CD14-positive monocyte (primary cell): ENCODE measurements around the gene RHBDL1. TPM values are rescaled to one million over a fixed set of nuclear protein-coding genes. Genes with fewer than 3 reads are reported as not detected.

Source experiments
- DNase-seq, 3 donors: peaks; one replicate each; pipeline ENCODE4 v3.0.0-alpha.2; 2011 to 2022
- H2AFZ ChIP-seq: 2 replicates; pipeline ENCODE4 v1.6.0; 2012; ENCODE audit warnings: mild to moderate bottlenecking, low read depth, low read length, inconsistent platforms; ENCODE audit not compliant: insufficient read depth, poor library complexity, severe bottlenecking
- H3K27ac ChIP-seq, 2 donors: 1 replicate in 1 of 2; 2 replicates in 1 of 2; pipeline ENCODE4 v1.5.1; 2012 to 2013; ENCODE audit warnings: low read length in 2 of 2, control low read depth in 1 of 2, inconsistent platforms in 1 of 2, low read depth in 1 of 2, mild to moderate bottlenecking in 1 of 2
- H3K27me3 ChIP-seq, 2 donors: one replicate each; pipeline versions ENCODE4 v1.6.0 to v1.6.1; 2011 to 2013; ENCODE audit warnings: low read length in 2 of 2; ENCODE audit not compliant: control insufficient read depth in 2 of 2, insufficient read depth in 2 of 2
- H3K36me3 ChIP-seq, 2 donors: replicated peaks in 1 of 2; 1 replicate in 1 of 2; 2 replicates in 1 of 2; pipeline versions ENCODE4 v1.5.1 to v1.6.1; 2012 to 2013; ENCODE audit warnings: low read length in 2 of 2, control low read depth in 1 of 2, inconsistent platforms in 1 of 2, mild to moderate bottlenecking in 1 of 2; ENCODE audit not compliant: insufficient read depth in 2 of 2, control insufficient read depth in 1 of 2
- H3K4me1 ChIP-seq, 2 donors: 1 replicate in 1 of 2; 2 replicates in 1 of 2; pipeline versions ENCODE4 v1.5.1 to v1.6.1; 2012 to 2013; ENCODE audit warnings: low read length in 2 of 2, control low read depth in 1 of 2, inconsistent platforms in 1 of 2, mild to moderate bottlenecking in 1 of 2, moderate library complexity in 1 of 2; ENCODE audit not compliant: insufficient read depth in 2 of 2, control insufficient read depth in 1 of 2
- H3K4me2 ChIP-seq: replicated peaks from 2 replicates; pipeline ENCODE3; 2012; ENCODE audit warnings: low read length, moderate library complexity, mild to moderate bottlenecking; ENCODE audit not compliant: poor library complexity, severe bottlenecking; ENCODE audit errors: extremely low read depth
- H3K4me3 ChIP-seq, 3 experiments: fragments of 200-600 bp in 1 of 3; sonication (generic) in 1 of 3; replicated peaks in 1 of 3; 1 replicate in 2 of 3; 2 replicates in 1 of 3; pipeline ENCODE4 v1.5.1; 2011 to 2013; ENCODE audit warnings: low read length in 3 of 3, mild to moderate bottlenecking in 3 of 3, control low read depth in 2 of 3, low read depth in 2 of 3, inconsistent platforms in 1 of 3, moderate library complexity in 1 of 3
- H3K79me2 ChIP-seq: 2 replicates; pipeline ENCODE4 v1.6.0; 2012; ENCODE audit warnings: mild to moderate bottlenecking, control low read depth, inconsistent platforms, low read length, moderate library complexity; ENCODE audit not compliant: insufficient read depth
- H3K9ac ChIP-seq: 2 replicates; pipeline ENCODE4 v1.6.0; 2017; ENCODE audit warnings: low read length, mild to moderate bottlenecking; ENCODE audit not compliant: insufficient read depth, poor library complexity, severe bottlenecking
- H3K9me3 ChIP-seq, 2 donors: replicated peaks in 1 of 2; 1 replicate in 1 of 2; 2 replicates in 1 of 2; pipeline versions ENCODE4 v1.5.1 to v1.6.1; 2012 to 2013; ENCODE audit warnings: low read length in 2 of 2, control low read depth in 1 of 2; ENCODE audit not compliant: control insufficient read depth in 1 of 2, insufficient read depth in 1 of 2
- H4K20me1 ChIP-seq: 2 replicates; pipeline ENCODE4 v1.6.0; 2012; ENCODE audit warnings: mild to moderate bottlenecking, low read length, control low read depth, moderate library complexity; ENCODE audit not compliant: insufficient read depth
- H3K27ac Mint-ChIP-seq, 7 donors: one replicate each; pipeline ENCODE4 v1.8.0; 2020; ENCODE audit warnings: mild to moderate bottlenecking in 7 of 7, mixed read lengths in 7 of 7, moderate library complexity in 6 of 7, inconsistent platforms in 2 of 7
- H3K27me3 Mint-ChIP-seq, 3 donors: one replicate each; pipeline ENCODE4 v1.8.0; 2021 to 2022; ENCODE audit warnings: low read depth in 3 of 3, mild to moderate bottlenecking in 3 of 3, mixed read lengths in 3 of 3, moderate library complexity in 3 of 3, inconsistent platforms in 1 of 3
- H3K36me3 Mint-ChIP-seq, 2 donors: one replicate each; pipeline ENCODE4 v1.8.0; 2020; ENCODE audit warnings: mixed read lengths in 2 of 2, inconsistent platforms in 1 of 2, mild to moderate bottlenecking in 1 of 2
- H3K4me1 Mint-ChIP-seq: one replicate; pipeline ENCODE4 v1.8.0; 2020; ENCODE audit warnings: mild to moderate bottlenecking, mixed read lengths
- H3K4me3 Mint-ChIP-seq, 2 donors: one replicate each; pipeline ENCODE4 v1.8.0; 2020; ENCODE audit warnings: mild to moderate bottlenecking in 2 of 2, mixed read lengths in 2 of 2, moderate library complexity in 1 of 2
- H3K9me3 Mint-ChIP-seq, 7 donors: one replicate each; pipeline ENCODE4 v1.8.0; 2020 to 2022; ENCODE audit warnings: mixed read lengths in 7 of 7, mild to moderate bottlenecking in 6 of 7, moderate library complexity in 6 of 7, inconsistent platforms in 2 of 7
- WGBS: methylation state at CpG from one replicate; pipeline ENCODE4 v1.1.5; 2013; ENCODE audit warnings: missing lambda C conversion rate; ENCODE audit not compliant: insufficient coverage; 5-methylcytosine and 5-hydroxymethylcytosine counted together
- intact Hi-C, 2 donors: fragments of 100-400 bp; cut with micrococcal nuclease; formaldehyde crosslinking; loops; one replicate each; pipeline versions ENCODE4 v1.15.0 to v1.15.1; 2023
- polyA plus RNA-seq, 3 donors: library from polyadenylated mRNA; depleted of rRNA in 1 of 3; unstranded in 2 of 3; stranded (reverse) in 1 of 3; fragments of 300-500 nt in 2 of 3; fragments of >200 nt in 1 of 3; fragmentation: Illumina TruSeq in 2 of 3; gene quantifications; 1 replicate in 2 of 3; 2 replicates in 1 of 3; pipeline ENCODE4 v1.2.3, GENCODE V29; 2012 to 2021
- TF ChIP-seq, protein P1 (sequence below): fragments of 200-600 bp; IDR thresholded peaks from one replicate; pipeline ENCODE4 v1.8.0; 2022; ENCODE audit warnings: antibody characterized with exemption, mild to moderate bottlenecking

Gene RHBDL1
- polyA plus RNA-seq, 3 donors: 1.3 TPM; not detected in 2

DNA sequence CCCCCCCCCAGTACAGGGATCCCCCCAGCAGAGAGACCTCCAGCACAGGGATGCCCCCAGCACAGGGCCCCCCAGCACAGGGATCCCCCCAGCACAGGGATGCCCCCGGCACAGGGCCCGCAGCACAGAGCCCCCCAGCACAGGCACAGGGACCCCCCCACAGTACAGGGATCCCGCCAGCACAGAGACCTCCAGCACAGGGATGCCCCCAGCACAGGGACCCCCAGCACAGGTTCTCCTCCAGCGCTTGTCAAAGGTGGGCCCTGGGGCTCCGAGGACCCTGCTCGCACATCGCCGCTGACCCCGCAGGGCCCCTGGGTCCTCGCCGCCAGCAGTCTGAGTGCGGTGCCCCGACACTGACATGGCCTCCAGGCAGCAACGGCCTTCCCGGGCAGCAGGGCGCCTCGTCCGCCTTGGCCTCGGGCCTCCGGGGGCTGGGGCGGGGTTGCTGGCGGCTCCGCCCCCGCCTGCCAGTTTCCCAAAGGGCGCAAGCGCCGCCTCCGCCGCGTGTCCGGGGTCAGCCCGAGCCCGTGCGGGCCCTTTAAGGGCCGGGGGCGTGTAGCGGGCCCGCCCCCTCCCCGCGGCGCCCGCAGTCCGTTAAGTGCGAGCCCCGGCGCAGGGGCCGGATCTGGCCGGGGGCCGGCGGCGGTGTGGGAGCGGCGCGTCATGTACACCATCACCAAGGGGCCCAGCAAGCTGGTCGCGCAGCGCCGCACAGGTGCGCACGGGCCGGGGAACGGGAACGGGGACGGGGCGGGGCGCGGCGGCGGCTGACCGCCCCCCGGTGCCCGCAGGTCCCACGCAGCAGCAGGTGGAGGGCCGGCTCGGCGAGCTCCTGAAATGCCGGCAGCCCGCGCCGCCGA is 33.9 kb upstream of the RHBDL1 start, which contains the start of gene MCRIP2:
MCRIP2 (plus strand) TSS at position 503 of the 863 bp plus-strand sequence; CDS start at position 667, 164 bp downstream.
- Mint-ChIP-seq H3K27ac (peak within 1 kb of the TSS; percentile 77 to 93 (median 90)), H3K27me3 (peaks cover 0 to 3% (median 0%) of the 10 kb centered on the region in 3 donors), H3K9me3 (peaks cover 0 to 2% (median 0%) of the 10 kb centered on the region in 7 donors), H3K4me1 (peaks cover 32% of the 10 kb centered on the region), H3K36me3 (peaks cover 5 to 7% of the 10 kb centered on the region in 2 donors), H3K4me3 (peak within 1 kb of the TSS; percentile 73 to 87)
- DNase-seq: peak; percentile 61 to 69 (median 66)
- H2AFZ ChIP-seq: peak within 1 kb of the TSS; percentile 93
- peaks cover 36 to 52% of the 10 kb centered on the region in 2 donors for H3K4me1 ChIP-seq
- peak within 1 kb of the TSS; percentile 84 to 86 for H3K27ac ChIP-seq
- H3K4me3 ChIP-seq: peak within 1 kb of the TSS; percentile 45 to 78 (median 57)
- H3K4me2 ChIP-seq: peak within 1 kb of the TSS; percentile 77
- H3K9ac ChIP-seq: peak within 1 kb of the TSS; percentile 81
- peaks cover 26% of the 10 kb centered on the region for H3K79me2 ChIP-seq
- H3K27me3 ChIP-seq: no peaks in the 10 kb centered on the region
- peaks cover 32% of the 10 kb centered on the region for H4K20me1 ChIP-seq
- no peaks in the 10 kb centered on the region for H3K9me3 ChIP-seq
- under 1% methylated on average over 78 of the region's 81 CpGs for WGBS
- intact Hi-C loops: no loop called here
- H3K36me3 ChIP-seq: no peaks in the 10 kb centered on the region
- TF ChIP-seq, protein P1, sequence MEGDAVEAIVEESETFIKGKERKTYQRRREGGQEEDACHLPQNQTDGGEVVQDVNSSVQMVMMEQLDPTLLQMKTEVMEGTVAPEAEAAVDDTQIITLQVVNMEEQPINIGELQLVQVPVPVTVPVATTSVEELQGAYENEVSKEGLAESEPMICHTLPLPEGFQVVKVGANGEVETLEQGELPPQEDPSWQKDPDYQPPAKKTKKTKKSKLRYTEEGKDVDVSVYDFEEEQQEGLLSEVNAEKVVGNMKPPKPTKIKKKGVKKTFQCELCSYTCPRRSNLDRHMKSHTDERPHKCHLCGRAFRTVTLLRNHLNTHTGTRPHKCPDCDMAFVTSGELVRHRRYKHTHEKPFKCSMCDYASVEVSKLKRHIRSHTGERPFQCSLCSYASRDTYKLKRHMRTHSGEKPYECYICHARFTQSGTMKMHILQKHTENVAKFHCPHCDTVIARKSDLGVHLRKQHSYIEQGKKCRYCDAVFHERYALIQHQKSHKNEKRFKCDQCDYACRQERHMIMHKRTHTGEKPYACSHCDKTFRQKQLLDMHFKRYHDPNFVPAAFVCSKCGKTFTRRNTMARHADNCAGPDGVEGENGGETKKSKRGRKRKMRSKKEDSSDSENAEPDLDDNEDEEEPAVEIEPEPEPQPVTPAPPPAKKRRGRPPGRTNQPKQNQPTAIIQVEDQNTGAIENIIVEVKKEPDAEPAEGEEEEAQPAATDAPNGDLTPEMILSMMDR: no peak

DNA sequence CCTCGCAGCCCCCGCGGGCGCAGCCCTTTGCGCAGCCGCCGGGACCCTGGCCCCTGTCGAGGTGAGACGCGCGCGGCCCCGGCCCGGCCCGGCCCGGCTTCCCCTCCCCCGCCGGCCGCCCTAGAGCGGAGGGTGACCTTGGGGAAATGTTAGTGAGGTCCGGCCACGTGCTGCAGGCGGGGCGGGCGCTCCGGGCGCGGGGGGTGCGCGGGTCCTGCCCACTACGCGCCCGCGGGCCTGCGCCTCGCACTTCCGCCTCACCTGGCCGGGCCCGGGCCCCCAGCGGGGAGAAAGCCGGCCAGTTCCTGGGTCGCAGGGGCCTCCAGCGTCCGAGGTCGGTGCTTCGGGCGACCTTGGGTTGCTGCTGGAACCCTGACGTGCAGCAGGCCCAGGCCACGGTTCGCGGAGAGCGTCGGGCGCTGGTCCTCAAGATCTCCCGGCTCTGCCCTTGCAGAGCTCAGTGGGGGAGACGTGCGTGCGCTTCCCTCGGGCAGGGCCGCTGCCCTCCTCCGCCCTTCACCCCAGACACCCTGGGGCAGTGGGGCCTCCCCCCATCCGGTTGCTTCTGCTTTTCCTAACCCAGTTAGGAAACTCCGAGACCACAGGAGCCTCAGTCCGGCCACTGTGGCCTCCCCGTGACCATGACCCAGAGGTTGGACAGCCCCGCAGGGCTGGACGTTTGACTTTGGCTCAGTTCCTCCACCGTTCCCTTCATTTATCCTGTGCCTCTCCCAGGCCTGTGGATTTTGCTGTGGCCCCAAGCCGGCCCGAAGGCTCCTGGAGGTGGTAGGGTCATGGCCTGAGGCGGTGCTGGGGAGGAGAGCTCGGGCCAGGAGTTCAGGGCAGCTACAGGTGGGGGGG is 33.1 kb upstream of the RHBDL1 start:
- H3K9ac ChIP-seq: peak overlapping the region; percentile 81
- Mint-ChIP-seq H3K27me3 (no peaks in the 10 kb centered on the region), H3K36me3 (peaks cover 5 to 15% of the 10 kb centered on the region in 2 donors), H3K9me3 (peaks cover 0 to 2% (median 0%) of the 10 kb centered on the region in 7 donors), H3K4me1 (peaks cover 38% of the 10 kb centered on the region), H3K4me3 (peak overlapping the region; percentile 73 to 87), H3K27ac (peak overlapping the region; percentile 77 to 93 (median 90))
- H3K79me2 ChIP-seq: peaks cover 31% of the 10 kb centered on the region
- peaks cover 33 to 50% of the 10 kb centered on the region in 2 donors for H3K4me1 ChIP-seq
- peak overlapping the region; percentile 45 to 78 (median 47) for H3K4me3 ChIP-seq
- intact Hi-C loops: no loop called here
- peak; percentile 87 to 97 (median 91) for DNase-seq
- no peaks in the 10 kb centered on the region for H3K9me3 ChIP-seq
- WGBS: 3% methylated on average over 51 of the region's 72 CpGs
- H3K27ac ChIP-seq: peak overlapping the region; percentile 84 to 86
- peaks cover 40% of the 10 kb centered on the region for H4K20me1 ChIP-seq
- H3K27me3 ChIP-seq: no peaks in the 10 kb centered on the region
- peak overlapping the region; percentile 77 for H3K4me2 ChIP-seq
- H3K36me3 ChIP-seq: no peaks in the 10 kb centered on the region
- TF ChIP-seq, protein P1: no peak
- H2AFZ ChIP-seq: peak overlapping the region; percentile 46
